Esophagus muscularis mucosa (tissue), 4 donors: ENCODE measurements around the gene PLBD2. TPM values are rescaled to one million over a fixed set of nuclear protein-coding genes. Genes with fewer than 3 reads are reported as not detected.

Experiments used
- DNase-seq: peaks from one replicate; pipeline ENCODE4 v3.0.0-alpha.2; 2017; ENCODE audit errors: extremely low spot score
- H3K27ac ChIP-seq, 4 donors: fragments of 200-600 bp; sonication (generic); replicated peaks in 1 of 4; 1 replicate in 3 of 4; 2 replicates in 1 of 4; pipeline ENCODE4 v1.5.1; 2016 to 2019; ENCODE audit warnings: mild to moderate bottlenecking in 1 of 4
- H3K27me3 ChIP-seq, 4 donors: fragments of 200-600 bp; sonication (generic); one replicate each; pipeline versions ENCODE4 v1.5.1 to v1.6.0; 2016 to 2019
- H3K36me3 ChIP-seq, 4 donors: fragments of 200-600 bp; sonication (generic); one replicate each; pipeline ENCODE4 v1.5.1; 2016 to 2019
- H3K4me1 ChIP-seq, 4 donors: fragments of 200-600 bp; sonication (generic); one replicate each; pipeline ENCODE4 v1.5.1; 2016 to 2019
- H3K4me3 ChIP-seq, 4 donors: fragments of 200-600 bp; sonication (generic); 1 replicate in 2 of 4; 2 replicates in 2 of 4; pipeline ENCODE4 v1.5.1; 2016 to 2019; ENCODE audit warnings: mild to moderate bottlenecking in 4 of 4, moderate library complexity in 1 of 4
- H3K9me3 ChIP-seq, 4 donors: fragments of 200-600 bp; sonication (generic); 1 replicate in 3 of 4; 2 replicates in 1 of 4; pipeline ENCODE4 v1.5.1; 2016 to 2019
- CTCF ChIP-seq, 3 experiments: fragments of 200-600 bp in 2 of 3; fragments of 450-650 bp in 1 of 3; sonication (generic) in 2 of 3; IDR thresholded peaks; one replicate each; pipeline ENCODE4 v1.5.1; 2017 to 2019; ENCODE audit warnings: antibody characterized with exemption in 3 of 3, mild to moderate bottlenecking in 2 of 3, moderate library complexity in 1 of 3
- EP300 ChIP-seq: sonication (generic); formaldehyde crosslinking; IDR thresholded peaks from one replicate; pipeline ENCODE4 v1.6.1; 2017; ENCODE audit warnings: antibody characterized with exemption
- POLR2A ChIP-seq: fragments of 450-650 bp; IDR thresholded peaks from one replicate; pipeline ENCODE4 v1.6.1; 2017; ENCODE audit warnings: antibody characterized with exemption, moderate library complexity, mild to moderate bottlenecking, low read depth
- POLR2AphosphoS5 ChIP-seq, 2 donors: sonication (generic); formaldehyde crosslinking; IDR thresholded peaks; one replicate each; pipeline ENCODE4 v1.6.1; 2017; ENCODE audit warnings: antibody characterized with exemption in 2 of 2
- WGBS: methylation state at CpG from one replicate; pipeline ENCODE4 v1.1.5; 2018; 5-methylcytosine and 5-hydroxymethylcytosine counted together
- intact Hi-C: fragments of 100-400 bp; cut with DNase I; formaldehyde crosslinking; loops from one replicate; pipeline ENCODE4 v1.15.1; 2023
- total RNA-seq, 4 donors: library from RNA; depleted of rRNA; stranded (reverse); fragments of >200 nt; gene quantifications; one replicate each; pipeline versions ENCODE4 v1.1.0 to v1.2.1, GENCODE V29; 2016

The PLBD2 gene
- total RNA-seq, 4 donors from 2014 or later, result 30.2 to 60.9 (median 33.1) TPM

DNA sequence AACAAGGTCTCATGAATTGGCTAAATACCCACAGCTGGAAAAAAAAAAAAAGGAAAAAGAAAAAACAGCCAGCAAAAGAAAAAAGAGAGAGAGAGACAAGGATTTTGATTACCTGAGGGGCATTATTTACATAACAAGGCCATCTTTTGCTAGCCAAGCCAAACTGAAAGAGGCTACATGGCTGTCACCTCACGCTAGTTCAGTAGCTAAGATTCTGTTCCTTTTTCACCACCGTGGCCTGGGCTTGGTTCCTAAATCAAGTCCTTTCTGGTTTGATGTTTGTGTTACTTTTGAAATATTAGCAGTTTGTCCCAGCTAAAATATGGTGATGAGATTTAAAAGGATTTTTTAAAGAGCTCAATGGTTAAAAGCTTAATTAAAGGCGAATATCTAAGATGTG lies 47.3 kb downstream of the PLBD2 start:
- WGBS, result 77% methylated on average over 3 of the region's 3 CpGs
- H3K36me3 ChIP-seq, result no peaks in the 10 kb centered on the region
- H3K27ac ChIP-seq, result no peak overlapping the region
- intact Hi-C loops, result no loop called here
- DNase-seq, result no peak
- TF ChIP-seq POLR2AphosphoS5 (IDR thresholded peaks at IDR 0.05), result no peak
- TF ChIP-seq POLR2A, result no peak
- TF ChIP-seq CTCF (IDR thresholded peaks at IDR 0.05), result no peak
- TF ChIP-seq EP300, result no peak
- peaks cover 3 to 10% (median 7%) of the 10 kb centered on the region in 4 donors for H3K4me1 ChIP-seq
- no peaks in the 10 kb centered on the region for H3K9me3 ChIP-seq
- H3K27me3 ChIP-seq, result peaks cover 0 to 41% (median 0%) of the 10 kb centered on the region in 4 donors
- H3K4me3 ChIP-seq, result no peak overlapping the region

GRCh38 chr12:113407931-113408600 lies 49.7 kb downstream of the PLBD2 start:
- DNase-seq, result no peak

GRCh38 chr12:113408756-113409298 lies 50.4 kb downstream of the PLBD2 start:
- no peaks in the 10 kb centered on the region for H3K36me3 ChIP-seq
- no peak for DNase-seq
- no peaks in the 10 kb centered on the region for H3K9me3 ChIP-seq
- no peak overlapping the region for H3K27ac ChIP-seq
- 95% methylated on average over 11 of the region's 11 CpGs for WGBS
- peaks cover under 1 to 5% (median 4%) of the 10 kb centered on the region in 4 donors for H3K4me1 ChIP-seq
- intact Hi-C loops, result no loop called here
- peaks cover 0 to 16% (median 0%) of the 10 kb centered on the region in 4 donors for H3K27me3 ChIP-seq
- no peak overlapping the region for H3K4me3 ChIP-seq
- no peak for TF ChIP-seq EP300
- TF ChIP-seq CTCF (IDR thresholded peaks at IDR 0.05), result no peak
- no peak for TF ChIP-seq POLR2AphosphoS5 (IDR thresholded peaks at IDR 0.05)
- no peak for TF ChIP-seq POLR2A

More at GRCh38 chr12:113407931-113408600, 49.7 kb downstream of the PLBD2 start:
- Histone ChIP-seq H3K9me3 (no peaks in the 10 kb centered on the region), H3K36me3 (no peaks in the 10 kb centered on the region), H3K27ac (no peak overlapping the region), H3K4me1 (peaks cover 3 to 10% (median 7%) of the 10 kb centered on the region in 4 donors), H3K27me3 (peaks cover 0 to 24% (median 0%) of the 10 kb centered on the region in 4 donors), H3K4me3 (no peak overlapping the region)
- WGBS, result 66% methylated on average over 6 of the region's 6 CpGs
- intact Hi-C loops, result no loop called here
- TF ChIP-seq POLR2AphosphoS5 (IDR thresholded peaks at IDR 0.05) (no peak), EP300 (no peak), CTCF (IDR thresholded peaks at IDR 0.05) (no peak), POLR2A (no peak)

- no peaks in the 10 kb centered on the region for H3K4me1 ChIP-seq
- no peaks in the 10 kb centered on the region for H3K36me3 ChIP-seq
- H3K9me3 ChIP-seq, result no peaks in the 10 kb centered on the region
- no peak overlapping the region for H3K4me3 ChIP-seq
- DNase-seq, result no peak
- intact Hi-C loops, result no loop called here
- TF ChIP-seq EP300, result no peak
- no peak for TF ChIP-seq POLR2A
- no peak for TF ChIP-seq CTCF (IDR thresholded peaks at IDR 0.05)
- no peak for TF ChIP-seq POLR2AphosphoS5 (IDR thresholded peaks at IDR 0.05)
- H3K27me3 ChIP-seq, result peaks cover 0 to 17% (median 0%) of the 10 kb centered on the region in 4 donors
- H3K27ac ChIP-seq, result no peak overlapping the region
- 53% methylated on average over 9 of the region's 9 CpGs for WGBS
Measured at GRCh38 chr12:113409462-113410124, 51.2 kb downstream of the PLBD2 start.
